GDM1 (cell line): ENCODE data around the gene OR2T34.
"Not testable (repeated sequence)": the region's sequence is repeated elsewhere in the genome, so short reads cannot be mapped to it uniquely, and the experiment has no call there.

Experiments used
- DNase-seq: peaks from one replicate; lab custom pipeline; 2025; lab: John Stamatoyannopoulos, UW

Gene OR2T34, protein sequence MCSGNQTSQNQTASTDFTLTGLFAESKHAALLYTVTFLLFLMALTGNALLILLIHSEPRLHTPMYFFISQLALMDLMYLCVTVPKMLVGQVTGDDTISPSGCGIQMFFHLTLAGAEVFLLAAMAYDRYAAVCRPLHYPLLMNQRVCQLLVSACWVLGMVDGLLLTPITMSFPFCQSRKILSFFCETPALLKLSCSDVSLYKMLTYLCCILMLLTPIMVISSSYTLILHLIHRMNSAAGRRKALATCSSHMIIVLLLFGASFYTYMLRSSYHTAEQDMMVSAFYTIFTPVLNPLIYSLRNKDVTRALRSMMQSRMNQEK

GRCh38 chr1:248574657-248575056 lies at the start of gene OR2T34:
Gene OR2T34, minus strand, starts transcription at chr1:248574757. Its CDS starts 0 bp downstream, at chr1:248574757.
- not testable (repeated sequence) for DNase-seq

- no peak for DNase-seq
These were observed 48.0 kb upstream of the OR2T34 start for GRCh38 chr1:248622570-248623001.

- DNase-seq = no peak
These were observed 47.2 kb upstream of the OR2T34 start for GRCh38 chr1:248621770-248622169.

DNA sequence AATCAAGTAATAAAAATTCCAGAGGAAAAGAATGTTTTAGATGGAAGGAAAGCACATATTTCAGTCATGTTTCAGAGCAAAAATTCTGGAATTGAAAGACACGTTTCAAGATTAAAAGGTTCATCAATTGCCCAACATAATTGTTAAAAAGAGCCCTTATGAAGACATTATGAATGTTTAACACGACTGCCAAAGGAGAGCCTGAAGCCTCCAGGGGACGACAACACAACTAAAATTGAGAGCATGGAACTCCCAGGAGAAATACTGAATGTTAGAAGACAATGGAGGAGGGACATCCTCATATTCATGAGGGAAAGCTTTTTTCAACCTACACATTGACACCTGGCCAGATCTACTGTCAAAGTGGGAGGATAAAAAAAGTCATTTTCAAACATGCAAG lies 44.3 kb upstream of the OR2T34 start:
- peak; percentile 41 for DNase-seq

- DNase-seq = no peak
These were observed 43.6 kb upstream of the OR2T34 start for GRCh38 chr1:248618119-248618518.

DNA sequence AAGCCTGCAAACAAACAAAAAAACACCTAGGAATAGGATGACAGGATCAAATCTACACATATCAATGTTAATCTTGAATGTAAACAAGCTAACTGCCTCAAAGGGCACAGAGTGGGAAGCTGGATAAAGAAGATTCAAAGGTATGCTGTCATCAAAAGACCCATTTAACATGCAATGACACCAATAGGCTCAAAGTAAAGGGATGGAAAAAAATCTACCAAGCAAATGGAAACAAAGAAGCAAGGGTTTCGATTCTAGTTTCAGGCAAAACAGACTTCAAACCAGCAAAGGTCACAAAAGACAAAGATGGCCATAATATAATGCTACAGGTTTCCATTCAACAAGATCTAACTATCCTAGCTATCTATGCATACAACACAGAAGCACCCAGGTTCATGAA lies 39.2 kb upstream of the OR2T34 start:
- no peak for DNase-seq

DNA sequence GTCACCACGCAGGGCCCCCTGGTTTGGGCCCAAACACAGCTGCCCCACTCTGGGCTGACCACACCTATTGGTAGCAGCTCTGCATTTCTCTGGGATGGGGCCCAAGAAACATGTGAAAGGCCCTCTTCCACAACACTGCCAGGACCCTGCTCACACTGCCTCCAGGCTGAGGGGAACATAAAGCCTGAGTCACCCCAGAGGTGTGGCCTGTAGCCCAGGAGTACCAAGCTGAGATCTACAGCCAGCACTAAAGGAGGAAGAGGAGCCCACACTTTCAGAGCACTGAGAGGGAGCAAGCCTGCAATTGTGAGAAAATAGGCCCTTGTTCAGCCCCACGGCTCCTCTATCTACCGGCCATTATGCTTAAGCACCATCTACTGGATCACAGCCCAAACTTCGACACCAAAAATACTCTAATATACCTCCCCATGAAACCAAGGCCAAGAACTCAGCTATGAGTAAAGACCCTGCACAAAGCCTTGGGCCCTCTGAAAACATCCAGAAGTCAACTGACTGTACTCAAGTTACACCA lies 37.4 kb upstream of the OR2T34 start:
- no peak for DNase-seq

DNA sequence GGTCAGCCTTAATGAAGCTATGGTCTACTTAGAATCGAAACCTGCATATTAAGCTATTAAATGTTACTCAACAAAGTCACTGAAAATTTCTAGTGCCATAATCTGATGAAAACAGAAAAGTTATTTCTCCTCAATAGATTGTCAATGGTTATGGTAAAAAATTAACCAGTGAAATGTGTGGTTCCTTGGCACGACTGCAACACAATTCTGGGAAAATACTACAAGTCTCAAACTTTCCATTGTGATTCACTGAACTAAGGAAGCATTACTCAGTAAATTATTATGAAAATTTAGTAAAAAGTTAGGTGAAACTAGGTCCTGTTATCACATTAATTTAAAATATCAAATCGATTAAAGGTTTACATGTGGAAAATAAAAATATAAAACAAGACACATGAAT lies 35.7 kb upstream of the OR2T34 start:
- DNase-seq = no peak

DNA sequence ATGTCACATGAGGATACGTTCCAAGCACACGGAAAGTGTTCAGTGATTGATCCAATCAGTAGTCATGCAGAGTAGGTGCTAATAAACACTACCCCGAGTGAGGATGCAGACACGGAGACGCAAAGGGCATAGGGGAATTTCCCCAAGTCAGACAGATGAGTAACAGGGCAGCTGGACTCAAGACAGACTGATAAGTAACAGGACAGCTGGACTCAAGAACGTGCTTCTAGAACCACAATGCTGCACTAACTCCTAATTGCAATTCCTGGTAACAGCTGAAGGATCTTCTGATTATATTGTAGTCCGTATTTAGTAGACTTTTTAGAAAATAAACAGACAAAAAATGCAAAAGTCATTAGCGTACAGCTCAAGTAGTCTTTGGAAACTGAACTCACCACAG lies 24.8 kb upstream of the OR2T34 start:
- DNase-seq = no peak

- DNase-seq = no peak
These were observed 23.0 kb upstream of the OR2T34 start, which contains the start of gene OR2T10 for GRCh38 chr1:248597589-248597988. Gene OR2T10, minus strand, starts transcription at chr1:248597700. Its CDS starts 3,932 bp downstream, at chr1:248593768.

DNA sequence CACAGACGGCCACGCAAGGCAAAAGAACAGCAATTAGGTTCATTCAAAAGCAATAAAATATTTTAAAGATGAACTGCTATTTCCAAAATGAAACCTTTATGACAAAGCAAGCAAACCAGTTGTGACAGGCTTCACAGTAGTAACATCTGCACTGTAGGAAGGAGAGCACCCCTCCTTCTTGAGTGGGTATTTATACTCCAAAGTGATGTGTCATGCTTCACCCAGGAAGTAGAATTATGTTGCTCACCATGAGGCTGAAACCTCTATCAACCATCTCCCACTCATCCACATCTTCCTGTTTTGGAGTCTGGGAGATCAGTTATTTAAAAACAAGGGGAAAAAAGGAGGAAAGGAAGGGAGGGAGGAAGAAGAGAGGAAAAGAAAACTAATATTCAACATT lies 22.1 kb upstream of the OR2T34 start:
- DNase-seq = no peak

DNA sequence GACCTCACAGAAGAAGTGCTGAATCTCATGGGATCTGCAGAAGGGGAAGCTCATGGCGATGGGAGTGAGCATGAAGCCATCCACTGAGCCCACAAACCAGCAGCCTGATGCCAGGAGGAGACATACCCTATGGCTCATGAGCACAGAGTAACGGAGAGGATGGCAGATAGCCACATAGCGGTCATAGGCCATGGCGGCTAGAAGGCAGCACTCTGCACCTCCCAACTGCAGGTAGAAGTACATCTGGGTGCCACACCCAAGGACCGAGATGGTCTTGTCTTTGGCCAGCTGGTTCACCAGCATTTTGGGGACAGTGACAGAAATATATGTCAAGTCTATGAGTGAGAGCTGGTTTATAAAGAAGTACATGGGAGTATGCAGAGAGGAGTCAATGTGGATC lies 18.7 kb upstream of the OR2T34 start:
- DNase-seq = no peak

DNA sequence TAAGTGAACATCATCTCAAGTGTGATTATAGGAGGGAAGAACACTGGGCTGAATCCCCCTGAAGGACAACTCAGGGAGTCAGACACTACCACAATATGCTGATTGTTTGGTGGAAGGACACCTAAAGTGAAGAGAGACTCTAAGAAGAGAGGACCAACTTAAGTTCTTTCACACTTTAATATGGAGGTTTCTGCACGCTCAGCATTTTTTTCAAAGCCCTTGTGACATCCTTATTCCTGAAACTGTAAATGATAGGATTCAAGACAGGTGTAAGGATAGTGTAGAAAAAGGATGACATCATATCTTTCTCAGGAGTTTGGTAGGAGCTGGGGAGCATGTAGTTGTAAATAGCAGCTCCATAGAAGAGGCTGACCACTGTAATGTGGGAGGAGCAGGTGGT lies 18.1 kb upstream of the OR2T34 start:
- no peak for DNase-seq

DNA sequence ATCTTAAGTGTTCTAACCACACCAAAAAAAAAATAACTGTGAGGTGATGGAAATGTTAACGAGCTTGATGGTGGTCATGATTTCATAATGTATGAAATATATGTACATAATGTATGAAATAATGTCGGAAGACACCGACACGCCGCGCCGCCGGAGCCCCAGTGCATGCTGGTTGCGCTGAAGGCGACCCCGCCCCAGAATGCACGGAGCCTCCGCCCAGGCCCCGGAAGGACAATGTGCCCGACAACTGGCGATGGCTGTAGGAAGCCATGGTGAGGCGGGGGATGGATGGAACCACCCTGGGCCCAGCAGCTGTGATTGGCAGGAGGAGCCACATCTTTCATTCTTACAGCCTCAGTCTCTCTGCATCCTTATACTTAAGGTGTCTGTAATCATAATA lies 15.5 kb upstream of the OR2T34 start:
- DNase-seq = no peak

- no peak for DNase-seq
These were observed 14.8 kb upstream of the OR2T34 start for GRCh38 chr1:248589334-248589733.

- no peak for DNase-seq
These were observed 10.7 kb upstream of the OR2T34 start for GRCh38 chr1:248585266-248585665.

DNA sequence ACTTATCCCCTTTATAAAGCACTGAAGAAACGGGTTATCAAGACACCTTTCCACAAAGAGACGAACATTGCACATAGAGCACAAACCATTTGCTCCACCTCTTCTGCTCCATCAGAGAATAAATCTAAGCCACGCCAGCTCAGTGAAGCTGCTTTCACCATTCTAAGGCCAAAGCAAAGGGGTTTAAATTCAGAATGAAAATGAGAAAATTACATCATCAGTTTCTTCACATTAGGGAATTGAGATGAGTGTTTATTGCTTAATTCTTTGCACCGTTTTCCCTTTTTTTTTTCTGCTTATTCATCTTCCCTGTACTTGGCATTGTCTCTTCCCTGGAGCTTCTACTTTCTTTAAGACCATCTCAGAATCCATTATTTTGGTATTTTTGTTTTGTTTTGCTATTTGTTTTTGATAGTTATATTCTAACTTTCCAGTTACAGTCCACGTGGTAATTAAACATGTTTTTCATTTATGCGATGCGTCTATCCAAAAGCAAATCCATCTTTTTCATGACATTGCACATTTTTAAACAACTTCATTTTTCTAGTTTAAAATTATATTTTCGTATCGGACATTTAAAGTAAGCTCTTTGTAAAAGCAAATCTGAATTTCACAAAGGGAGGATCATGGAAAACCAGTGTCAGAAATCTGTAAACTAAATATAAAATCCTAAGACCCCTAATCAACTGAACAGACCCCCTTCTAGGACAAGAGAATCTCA lies 1.9 kb upstream of the OR2T34 start:
- no peak for DNase-seq

DNA sequence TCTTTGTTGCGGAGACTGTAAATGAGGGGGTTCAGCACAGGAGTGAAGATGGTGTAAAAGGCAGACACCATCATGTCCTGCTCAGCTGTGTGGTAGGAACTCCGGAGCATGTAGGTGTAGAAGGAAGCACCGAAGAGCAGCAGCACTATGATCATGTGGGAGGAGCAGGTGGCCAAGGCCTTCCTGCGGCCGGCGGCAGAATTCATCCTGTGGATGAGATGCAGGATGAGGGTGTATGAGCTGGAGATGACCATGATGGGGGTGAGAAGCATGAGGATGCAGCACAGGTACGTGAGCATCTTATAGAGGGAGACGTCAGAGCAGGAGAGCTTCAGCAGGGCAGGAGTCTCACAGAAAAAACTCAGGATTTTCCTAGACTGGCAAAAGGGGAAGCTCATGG lies 701 bp downstream of the OR2T34 start:
- DNase-seq = not testable (repeated sequence)

DNA sequence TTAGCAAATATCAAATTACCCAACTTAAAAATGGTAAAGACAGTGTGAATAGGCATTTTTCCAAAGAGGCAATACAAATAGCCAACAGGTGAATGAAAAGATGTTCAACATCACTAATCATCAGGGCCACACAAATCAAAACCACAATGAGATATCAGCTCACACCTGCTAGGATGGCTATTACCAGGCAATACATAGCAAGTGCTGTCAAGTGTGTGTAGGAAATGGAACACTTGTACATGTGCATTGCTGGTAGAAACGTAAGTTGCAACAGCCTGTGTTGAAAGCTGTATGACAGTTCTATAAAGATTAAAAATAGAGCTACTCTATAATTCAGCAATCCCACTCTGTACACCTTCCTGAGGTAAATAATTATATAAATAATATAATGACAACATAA lies 2.5 kb downstream of the OR2T34 start:
- DNase-seq = not testable (repeated sequence)

DNA sequence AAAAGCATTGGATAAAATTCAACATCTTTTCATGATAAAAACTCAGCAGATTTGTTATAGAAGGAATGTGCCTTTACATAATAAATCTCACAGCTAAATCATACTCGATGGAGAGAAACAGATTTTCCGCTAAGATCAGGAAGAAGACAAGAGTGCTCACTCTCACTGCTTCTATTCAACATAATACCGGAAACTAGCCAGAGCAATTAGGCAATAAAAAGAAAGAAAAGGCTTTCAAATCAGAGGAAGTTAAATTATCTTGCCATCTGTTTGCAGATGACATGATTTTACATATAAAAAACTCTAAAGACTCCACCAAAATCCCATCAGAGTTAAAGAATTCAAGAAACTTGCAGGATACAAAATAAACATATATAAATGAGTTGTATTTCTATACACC lies 3.7 kb downstream of the OR2T34 start:
- not testable (repeated sequence) for DNase-seq

GRCh38 chr1:248569049-248569448 lies 5.5 kb downstream of the OR2T34 start:
- DNase-seq = not testable (repeated sequence)

- not testable (repeated sequence) for DNase-seq
These were observed 8.8 kb downstream of the OR2T34 start for GRCh38 chr1:248565530-248566373.
